ENCODE measurements around the gene LPIN3. TPM values are rescaled to one million over a fixed set of nuclear protein-coding genes. Genes with fewer than 3 reads are reported as not detected.
A peak's percentile ranks its signal among the peaks of the same experiment; 100 is the strongest.

LPIN3 gene
- total RNA-seq, 1 donor from 2014 or later: 22.9 TPM

- DNase-seq: peak; percentile 99
- intact Hi-C loops (cut with micrococcal nuclease): loop anchor here (10.0 kb wide), 1 partner anchor 63 kb away; no protein-coding TSS in a partner anchor
- peak; percentile 99 for ATAC-seq
Measured at GRCh38 chr20:41317546-41318270, 22.9 kb upstream of the LPIN3 start, which contains the start of gene ZHX3. Gene ZHX3 (minus strand): TSS chr20:41317731. CDS start chr20:41204916, 112,815 bp downstream.

DNA sequence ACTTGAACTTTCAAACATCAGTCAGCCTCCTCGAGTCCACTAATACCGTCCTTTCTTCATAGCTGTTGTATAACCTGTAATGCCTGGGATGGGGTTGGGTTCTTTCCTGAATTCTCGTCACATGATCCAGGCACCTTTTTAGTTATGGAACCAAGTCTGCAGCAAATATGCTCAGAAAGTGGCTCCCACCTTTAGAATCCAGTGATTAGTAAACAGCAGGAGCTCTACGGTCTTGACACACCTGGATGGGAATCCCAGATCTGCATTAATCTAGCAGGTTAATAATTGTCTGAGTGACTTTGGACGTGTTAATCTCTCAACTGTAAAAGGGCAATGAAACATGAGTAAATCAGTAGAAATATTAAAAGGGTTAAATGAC, 22.4 kb upstream of the LPIN3 start:
- DNase-seq (no peak), ATAC-seq (no peak)
- intact Hi-C loops (cut with micrococcal nuclease): loop anchor here (10.0 kb wide), 1 partner anchor 63 kb away; no protein-coding TSS in a partner anchor

- ATAC-seq (no peak), DNase-seq (no peak)
- intact Hi-C loops (cut with micrococcal nuclease): no loop called here
Measured at GRCh38 chr20:41320441-41320840, 20.2 kb upstream of the LPIN3 start.

DNA sequence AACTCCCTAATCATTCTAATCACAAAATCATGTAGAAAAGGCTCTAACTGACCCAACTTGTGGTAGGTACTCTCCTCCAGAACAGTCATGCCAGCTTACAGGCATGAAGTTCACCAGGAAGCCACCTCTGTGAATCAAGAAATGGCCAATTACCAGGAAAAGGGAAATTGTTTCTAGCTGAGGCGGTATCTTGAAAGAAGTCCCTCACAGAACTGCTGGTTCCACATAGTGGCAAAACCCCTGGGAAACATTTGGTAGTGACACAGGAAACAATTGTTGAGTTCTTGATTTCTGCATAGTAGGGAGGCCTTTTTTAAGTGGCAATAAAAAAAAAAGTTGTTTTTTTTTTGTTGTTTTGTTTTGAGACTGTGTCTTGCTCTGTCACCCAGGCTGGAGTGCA, 19.6 kb upstream of the LPIN3 start:
- DNase-seq: no peak
- ATAC-seq: no peak
- intact Hi-C loops (cut with micrococcal nuclease): no loop called here

DNA sequence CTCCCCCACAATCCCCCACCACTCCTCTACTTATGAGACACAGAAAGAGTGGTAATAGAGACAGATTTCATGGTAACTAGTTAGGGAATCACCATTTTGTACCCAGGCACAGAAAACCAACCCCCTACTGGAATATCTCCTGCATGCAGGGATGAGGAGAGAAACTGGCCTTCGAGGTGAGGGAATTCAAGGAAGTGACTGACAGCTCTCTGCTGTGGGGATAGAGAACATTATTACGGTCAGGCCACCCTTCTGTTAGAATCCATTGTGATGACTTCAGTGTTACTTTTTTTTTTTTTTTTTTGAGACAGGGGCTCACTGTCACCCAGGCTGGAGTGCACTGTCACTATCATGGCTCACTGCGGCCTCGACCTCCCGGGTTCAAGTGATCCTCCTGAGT, 13.4 kb upstream of the LPIN3 start:
- DNase-seq: no peak
- intact Hi-C loops (cut with micrococcal nuclease): no loop called here
- ATAC-seq: no peak

DNA sequence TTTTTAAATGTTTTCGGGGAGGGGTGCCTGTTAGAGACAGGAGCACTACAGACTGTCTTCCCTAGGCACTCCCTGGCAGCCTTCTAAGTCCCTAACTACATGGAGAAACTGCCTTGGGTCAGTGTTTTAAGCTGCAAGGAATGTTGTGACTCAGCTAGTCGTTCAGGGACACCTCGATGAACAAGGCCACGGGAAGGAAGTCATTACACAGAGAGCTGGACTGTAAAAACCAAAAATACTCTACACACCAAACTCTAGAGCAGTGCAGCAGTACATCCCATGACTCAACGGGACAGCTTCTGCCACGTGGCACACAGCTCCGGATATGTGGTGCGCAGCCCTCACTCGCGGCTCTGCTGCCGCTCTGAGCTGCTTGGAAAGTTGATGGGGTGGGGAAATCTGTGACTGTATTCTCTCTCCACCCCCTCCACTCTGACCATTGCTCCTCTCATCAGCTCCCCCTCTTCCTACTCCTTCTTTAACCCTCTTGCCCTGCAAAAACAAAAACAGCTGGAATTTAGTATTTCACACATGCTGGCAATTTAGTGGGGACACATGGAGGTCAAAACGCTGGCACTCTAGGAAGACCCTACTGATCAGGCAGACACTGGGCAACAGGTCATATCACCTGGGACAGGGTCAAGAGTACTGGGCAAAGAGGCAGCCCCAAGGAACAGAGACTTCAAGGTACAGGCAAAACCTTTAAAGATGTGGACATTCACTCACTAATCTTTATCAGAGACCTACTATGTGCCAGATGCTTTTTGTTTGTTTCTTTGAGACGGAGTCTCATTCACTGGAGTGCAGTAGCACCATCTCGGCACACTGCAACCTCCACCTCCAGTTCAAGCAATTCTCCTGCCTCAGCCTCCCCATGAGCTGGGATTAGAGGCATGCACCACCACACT, 10.9 kb upstream of the LPIN3 start:
- peak; percentile 97 for ATAC-seq
- peak; percentile 75 for DNase-seq
- intact Hi-C loops (cut with micrococcal nuclease): no loop called here

DNA sequence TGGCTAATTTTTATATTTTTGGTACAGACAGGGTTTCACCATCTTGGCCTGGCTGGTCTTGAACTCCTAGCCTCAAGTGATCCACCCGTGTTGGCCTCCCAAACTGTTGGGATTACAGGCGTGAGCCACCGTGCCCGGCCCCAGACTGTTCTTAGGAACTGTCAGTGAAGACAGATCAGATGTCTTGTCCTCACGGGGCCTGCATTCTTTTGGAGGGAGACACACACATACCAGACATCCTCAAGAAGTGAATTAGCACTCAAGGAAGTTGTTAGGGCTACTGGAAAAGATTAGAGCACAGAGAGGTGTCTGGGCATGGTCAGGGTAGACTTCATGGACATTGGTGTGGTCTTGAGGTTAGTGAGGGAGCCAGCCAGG, 10.3 kb upstream of the LPIN3 start:
- intact Hi-C loops (cut with micrococcal nuclease): no loop called here
- ATAC-seq: no peak
- no peak for DNase-seq

- no peak for ATAC-seq
- intact Hi-C loops (cut with micrococcal nuclease): no loop called here
- DNase-seq: no peak
Measured at GRCh38 chr20:41330941-41331340, 9.7 kb upstream of the LPIN3 start.

DNA sequence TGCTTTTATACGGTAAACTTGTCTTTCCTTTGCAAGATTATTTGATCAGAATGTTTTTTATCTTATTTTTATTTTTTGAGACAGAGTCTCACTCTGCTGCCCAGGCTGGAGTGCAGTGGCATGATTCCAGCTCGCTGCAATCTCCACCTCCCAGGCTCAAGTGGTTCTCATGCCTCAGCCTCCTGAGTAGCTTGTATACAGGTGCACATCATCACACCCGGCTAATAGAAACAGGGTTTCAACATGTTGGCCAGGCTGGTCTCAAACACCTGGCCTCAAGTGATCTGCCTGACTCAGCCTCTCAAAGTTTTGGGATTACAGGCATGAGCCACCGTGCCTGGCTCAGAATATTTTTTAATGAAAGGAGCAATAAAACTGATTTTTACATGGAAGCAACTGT, 8.9 kb upstream of the LPIN3 start:
- intact Hi-C loops (cut with micrococcal nuclease): no loop called here
- no peak for DNase-seq
- ATAC-seq: no peak

- intact Hi-C loops (cut with micrococcal nuclease): no loop called here
- ATAC-seq: no peak
- no peak for DNase-seq
Measured at GRCh38 chr20:41334036-41334435, 6.6 kb upstream of the LPIN3 start.

DNA sequence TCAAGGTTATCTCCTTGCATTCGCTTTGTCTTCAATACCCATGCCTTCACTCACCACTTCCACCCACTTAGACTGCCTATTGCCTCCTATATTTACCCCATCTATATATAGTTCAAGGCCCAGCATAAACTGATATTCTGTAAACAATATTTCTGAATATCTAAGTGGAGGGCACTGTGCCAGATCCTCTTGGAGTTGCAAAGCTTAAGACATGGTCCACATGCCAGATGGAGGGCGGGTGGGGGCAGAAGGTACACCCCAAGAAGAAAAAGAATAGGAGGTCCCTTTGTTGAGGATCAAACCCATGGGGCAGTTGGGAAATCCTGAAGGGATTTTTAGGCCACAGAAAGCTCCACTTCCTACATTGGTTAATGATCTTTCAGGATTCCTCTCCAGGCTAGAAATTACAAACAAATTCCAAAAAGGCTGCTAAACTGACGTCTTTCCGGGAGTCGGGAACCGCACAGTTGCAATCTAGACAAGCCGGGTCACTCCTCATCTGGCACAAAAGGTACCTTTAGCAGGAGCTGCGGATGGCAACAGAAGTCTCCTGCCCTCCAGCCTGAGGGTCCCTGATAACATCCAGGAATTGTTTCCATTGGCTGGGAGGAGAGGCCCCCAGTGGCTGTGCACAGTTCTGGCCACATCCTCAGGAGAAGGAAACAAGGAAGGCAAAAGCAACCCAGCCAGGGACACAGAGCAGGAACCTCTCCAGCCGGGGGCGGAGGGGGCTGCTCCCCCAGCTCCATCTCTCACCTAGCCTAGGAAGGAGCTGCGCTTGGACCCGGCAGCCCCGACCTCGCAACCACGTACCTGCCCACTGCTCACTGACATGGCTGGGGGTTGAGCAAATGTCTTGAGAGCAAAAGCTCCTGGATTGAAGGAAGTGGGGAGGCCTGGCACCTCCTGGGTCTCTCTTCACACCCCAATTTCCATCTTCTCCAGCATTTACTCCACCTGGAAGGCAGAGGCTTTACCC, 5.9 kb upstream of the LPIN3 start:
- intact Hi-C loops (cut with micrococcal nuclease): loop anchor here (5.0 kb wide), 1 partner anchor 162 kb away; no protein-coding TSS in a partner anchor
- ATAC-seq (peak; percentile 6), DNase-seq (no peak)

DNA sequence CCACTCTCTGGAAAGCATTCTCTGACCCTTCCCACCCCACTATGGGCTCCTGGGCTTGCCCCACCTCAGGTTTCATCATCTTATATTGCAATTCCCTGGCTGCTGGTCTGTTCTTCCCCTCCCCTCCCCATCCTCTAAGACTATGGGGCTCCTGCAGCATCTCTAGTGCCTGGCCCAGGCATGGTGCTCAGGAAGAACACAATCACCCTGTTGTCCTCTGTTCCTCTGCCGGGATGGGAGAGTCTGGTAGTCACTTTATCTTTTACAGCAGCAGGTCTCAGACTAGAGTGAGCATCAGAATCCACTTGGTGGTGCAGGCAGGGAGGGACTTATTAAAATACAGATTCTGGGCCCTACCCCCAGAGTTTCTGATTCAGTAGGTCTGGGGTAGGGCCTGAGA, 5.0 kb upstream of the LPIN3 start:
- no peak for ATAC-seq
- intact Hi-C loops (cut with micrococcal nuclease): loop anchor here (5.0 kb wide), 1 partner anchor 163 kb away; no protein-coding TSS in a partner anchor
- DNase-seq: no peak

DNA sequence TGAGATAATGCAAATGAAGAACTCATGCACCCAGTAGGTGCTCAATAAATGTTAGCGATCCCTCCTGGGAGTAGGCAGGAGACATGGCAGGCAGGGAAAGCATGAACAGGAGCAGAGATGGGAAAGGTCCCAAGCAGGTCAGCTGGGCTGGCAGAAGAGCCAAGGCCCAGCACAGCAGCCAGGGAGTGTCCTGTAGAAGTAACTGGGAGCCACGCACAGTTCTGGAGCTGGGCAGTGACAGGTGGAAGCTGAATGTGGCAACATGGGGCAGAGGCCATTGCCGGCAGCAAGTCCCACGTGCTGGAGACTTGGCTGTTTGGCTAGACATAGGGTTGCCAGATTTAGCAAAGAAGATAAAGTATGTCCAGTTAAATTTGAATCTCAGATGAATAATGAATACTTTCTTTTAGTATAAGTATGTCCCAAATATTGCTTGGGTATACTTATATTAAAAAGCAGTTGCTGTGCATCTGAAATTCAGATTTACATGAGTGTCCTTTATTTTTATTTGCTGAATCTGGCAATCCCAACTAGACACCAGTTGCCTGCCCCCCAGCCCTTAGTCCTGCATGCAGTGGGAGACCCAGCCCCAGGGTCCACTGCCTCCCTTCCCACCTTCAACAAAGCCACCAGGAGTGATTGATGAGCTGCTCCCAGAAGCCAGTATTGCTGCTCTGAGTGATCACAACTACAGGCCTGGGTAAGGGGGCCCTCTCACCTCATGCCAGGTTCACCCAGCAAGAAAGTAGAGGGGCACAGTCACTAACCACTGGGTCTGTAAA, 3.7 kb upstream of the LPIN3 start:
- no peak for ATAC-seq
- DNase-seq: no peak
- intact Hi-C loops (cut with micrococcal nuclease): loop anchor here (5.0 kb wide), 1 partner anchor 165 kb away; no protein-coding TSS in a partner anchor

DNA sequence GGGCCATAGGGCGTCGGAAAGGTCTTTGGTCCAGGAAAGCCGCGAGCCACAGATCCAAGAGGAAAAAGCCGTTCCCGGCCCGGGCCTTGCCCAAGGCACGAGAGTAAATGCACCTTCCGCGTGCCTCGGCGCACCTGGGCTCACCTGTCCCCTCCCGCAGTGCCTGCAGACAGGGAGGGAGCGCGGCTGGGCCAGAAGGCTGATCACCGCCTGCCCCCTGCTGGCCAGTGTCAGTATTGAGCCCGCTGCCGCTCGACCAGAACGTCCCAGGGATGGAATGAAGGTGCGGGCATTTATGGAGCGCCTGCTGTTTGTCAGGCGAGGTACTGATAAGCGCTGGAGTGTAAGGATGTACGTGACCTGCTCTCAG, 679 bp upstream of the LPIN3 start:
- DNase-seq (peak; percentile 90), ATAC-seq (peak; percentile 79)
- intact Hi-C loops (cut with micrococcal nuclease): loop anchor here (1.0 to 10.0 kb wide), 3 partner anchors 75 to 205 kb away; no protein-coding TSS in a partner anchor

DNA sequence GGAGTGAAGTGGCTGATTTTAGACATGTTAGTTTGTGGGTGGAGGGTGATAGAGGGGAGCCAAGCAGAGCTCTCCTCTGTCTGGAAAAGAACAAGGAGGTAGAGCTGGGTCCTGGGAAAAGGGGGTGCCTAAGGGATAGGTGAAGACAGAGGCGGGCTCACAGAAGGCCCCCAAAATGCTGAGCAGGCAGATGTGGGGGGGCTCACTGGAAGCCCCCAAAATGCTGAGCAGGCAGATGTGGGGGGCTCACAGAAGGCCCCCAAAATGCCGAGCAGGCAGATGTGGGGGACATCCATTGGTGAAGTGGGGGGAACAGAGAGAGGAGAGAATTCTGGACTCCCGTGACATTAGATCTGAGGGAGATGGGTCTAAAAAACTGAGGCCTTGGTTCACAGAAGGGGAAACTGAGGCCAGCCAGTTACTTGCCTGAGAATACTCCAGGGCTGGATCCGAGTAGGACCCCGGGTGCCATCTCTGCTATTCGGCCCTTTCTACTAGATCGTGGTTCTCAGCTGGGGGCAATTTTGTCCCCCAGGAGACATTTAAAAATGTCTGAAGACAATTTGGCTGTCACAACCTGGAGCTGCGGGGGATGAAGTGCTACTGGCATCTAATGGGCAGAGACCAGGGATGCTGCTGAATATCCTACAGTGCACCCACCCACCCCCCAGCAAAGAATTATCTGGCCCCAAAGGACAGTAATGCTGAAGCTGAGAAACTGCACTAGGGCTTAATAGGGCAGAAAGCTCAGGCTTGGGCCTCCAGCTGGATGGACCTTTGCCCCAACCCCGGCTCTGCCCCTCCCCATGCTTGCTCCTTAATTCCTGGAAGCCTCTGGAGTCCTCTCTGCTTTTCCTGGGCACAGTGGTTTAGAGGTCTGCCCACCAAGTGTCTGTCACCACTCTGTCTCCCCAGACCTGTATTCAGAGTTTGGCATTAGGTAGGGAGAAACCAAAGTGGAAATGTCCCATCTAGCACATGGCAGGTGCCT, 2.1 kb downstream of the LPIN3 start:
- DNase-seq (no peak), ATAC-seq (no peak)
- intact Hi-C loops (cut with micrococcal nuclease): loop anchor here (10.0 kb wide), 1 partner anchor 72 kb away; no protein-coding TSS in a partner anchor

DNA sequence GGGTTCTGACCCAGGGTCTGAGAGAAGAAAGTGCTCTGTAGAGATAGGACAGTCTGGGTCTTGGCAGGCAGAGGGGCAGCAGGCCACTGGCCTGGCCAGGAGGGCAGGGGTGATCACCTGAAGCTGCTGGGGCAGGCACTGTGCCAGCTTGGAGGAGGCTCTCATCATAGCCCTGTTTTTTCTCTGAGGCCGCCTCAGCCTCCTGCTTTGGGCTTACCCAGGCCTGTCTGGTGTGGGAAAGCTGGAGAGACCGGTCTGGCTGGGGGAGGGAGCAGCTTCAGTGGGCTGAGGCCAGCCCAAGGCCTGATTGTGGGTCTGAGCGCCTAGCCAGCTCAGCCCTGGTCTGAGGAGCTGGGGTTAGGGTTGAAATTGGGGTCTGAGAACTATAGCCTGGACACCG, 3.9 kb downstream of the LPIN3 start:
- ATAC-seq: no peak
- intact Hi-C loops (cut with micrococcal nuclease): loop anchor here (10.0 kb wide), 1 partner anchor 70 kb away; no protein-coding TSS in a partner anchor
- DNase-seq: no peak
